K562 (cell line): ENCODE data around the gene ATM. TPM values are rescaled to one million over a fixed set of nuclear protein-coding genes. Genes with fewer than 3 reads are reported as not detected.

Source experiments
- ATAC-seq: fragments of 200-7000 bp; cut with Tn5 transposase; 3 replicates; pipeline ENCODE4 v1.9.1; 2020; ENCODE audit warnings: moderate library complexity
- BruUV-seq: library from RNA; stranded (reverse); fragments of 400-500 nt; replicated peaks from 2 replicates; lab custom pipeline; 2021; lab: Mats Ljungman, UMichigan
- CTCF ChIA-PET: fragments of 300-600 bp; formaldehyde crosslinking; extraction: SDS; loops from one replicate; lab custom pipeline; 2021; ENCODE audit warnings: low intra/inter-chr PET ratio; lab: Yijun Ruan, JAX
- POLR2A ChIA-PET: fragments of 300-600, 350-650 bp; sonication (Branson Sonifier 250); formaldehyde crosslinking; extraction: SDS; loops from one replicate; lab custom pipeline; 2021; ENCODE audit warnings: antibody characterized with exemption, inconsistent platforms; lab: Yijun Ruan, JAX
- DNase-seq, 4 experiments: peaks; one replicate each; pipeline versions ENCODE4 v3.0.0 to v3.0.0-alpha.2; 2011 to 2018; ENCODE audit warnings: low spot score in 3 of 4, mixed read lengths in 3 of 4; ENCODE audit errors: extremely low read depth in 1 of 4
- FAIRE-seq: peaks from 2 replicates; lab custom pipeline; 2011; peaks lifted over from hg19 to GRCh38; lab: Jason Lieb, UNC
- H2AFZ ChIP-seq: 2 replicates; pipeline ENCODE4 v1.6.0; 2011; ENCODE audit warnings: low read depth, low read length, control low read depth, inconsistent platforms
- H3K27ac ChIP-seq: fragments of 200-600 bp; 3 replicates; pipeline ENCODE4 v1.8.0; 2011; ENCODE audit warnings: low read depth, mild to moderate bottlenecking, control low read depth, inconsistent platforms, low read length, moderate library complexity, mixed read lengths; ENCODE audit errors: extremely low read depth
- H3K27me3 ChIP-seq, 2 experiments: fragments of 300-600 bp in 1 of 2; 2 replicates in 1 of 2; 3 replicates in 1 of 2; pipeline versions ENCODE4 v1.6.0 to v1.8.0; 2011; ENCODE audit warnings: inconsistent platforms in 2 of 2, low read length in 2 of 2, mild to moderate bottlenecking in 1 of 2, mixed read lengths in 1 of 2, moderate library complexity in 1 of 2; ENCODE audit not compliant: control insufficient read depth in 2 of 2, insufficient read depth in 2 of 2
- H3K36me3 ChIP-seq: fragments of 300-600 bp; 3 replicates; pipeline ENCODE4 v1.8.0; 2011; ENCODE audit warnings: mild to moderate bottlenecking, low read length, inconsistent platforms; ENCODE audit not compliant: control insufficient read depth, insufficient read depth
- H3K4me1 ChIP-seq, 2 experiments: fragments of 200-600 bp in 1 of 2; replicated peaks in 1 of 2; 2 replicates in 1 of 2; 3 replicates in 1 of 2; pipeline versions ENCODE4 v1.5.1 to v1.8.0; 2011; ENCODE audit warnings: inconsistent platforms in 2 of 2, low read length in 2 of 2, mild to moderate bottlenecking in 1 of 2, mixed read lengths in 1 of 2, moderate library complexity in 1 of 2; ENCODE audit not compliant: control insufficient read depth in 2 of 2, insufficient read depth in 2 of 2
- H3K4me2 ChIP-seq: 2 replicates; pipeline ENCODE4 v1.6.1; 2011; ENCODE audit warnings: low read length, control low read depth, inconsistent platforms, mixed read lengths; ENCODE audit not compliant: insufficient read depth
- H3K4me3 ChIP-seq: fragments of 200-600 bp; sonication (generic), shearing (Covaris generic); 2 replicates; pipeline ENCODE4 v1.5.1; 2016; ENCODE audit warnings: control low read depth, inconsistent platforms
- H3K79me2 ChIP-seq: fragments of 200-600 bp; 3 replicates; pipeline ENCODE4 v1.8.0; 2011; ENCODE audit warnings: low read length, inconsistent platforms; ENCODE audit not compliant: control insufficient read depth, insufficient read depth
- H3K9ac ChIP-seq, 2 experiments: 2 replicates each; pipeline versions ENCODE4 v1.6.0 to v1.6.1; 2011; ENCODE audit warnings: low read depth in 2 of 2, low read length in 2 of 2, control low read depth in 1 of 2, inconsistent platforms in 1 of 2, mild to moderate bottlenecking in 1 of 2, mixed read lengths in 1 of 2; ENCODE audit not compliant: insufficient read depth in 1 of 2
- H3K9me1 ChIP-seq: one replicate; pipeline ENCODE4 v1.6.0; 2011; ENCODE audit warnings: inconsistent platforms, mild to moderate bottlenecking, low read length, moderate library complexity; ENCODE audit not compliant: control insufficient read depth, insufficient read depth
- H3K9me3 ChIP-seq: replicated peaks from 2 replicates; pipeline ENCODE4 v1.5.1; 2011; ENCODE audit warnings: low read depth, low read length, inconsistent platforms; ENCODE audit not compliant: control insufficient read depth, insufficient read depth
- H4K20me1 ChIP-seq: replicated peaks from 2 replicates; pipeline ENCODE4 v1.6.1; 2011; ENCODE audit warnings: low read length, inconsistent platforms, mixed read lengths; ENCODE audit not compliant: control insufficient read depth, insufficient read depth
- CEBPB ChIP-seq: fragments of 450-650 bp; IDR thresholded peaks from 2 replicates; pipeline ENCODE4 v1.6.1; 2016; ENCODE audit warnings: missing genetic modification characterization, missing compliant biosample characterization
- CEBPG ChIP-seq, 3 experiments: fragments of 200-800 bp in 1 of 3; sonication (Bioruptor generic) in 1 of 3; sonication (generic) in 1 of 3; formaldehyde crosslinking in 1 of 3; IDR thresholded peaks in 2 of 3; conservative IDR thresholded peaks in 1 of 3; 2 replicates each; pipeline versions ENCODE4 v1.6.1 to v1.8.0; 2016 to 2022; ENCODE audit warnings: missing compliant biosample characterization in 2 of 3, missing genetic modification characterization in 2 of 3, mild to moderate bottlenecking in 1 of 3, missing genetic modification reagents in 1 of 3
- ELF1 ChIP-seq: fragments of 200-800 bp; sonication (Bioruptor generic); IDR thresholded peaks from 2 replicates; pipeline ENCODE4 v1.6.1; 2016; ENCODE audit warnings: missing genetic modification characterization, missing compliant biosample characterization
- FOSL1 ChIP-seq: fragments of 200-800 bp; sonication (Bioruptor generic); conservative IDR thresholded peaks from 2 replicates; pipeline ENCODE4 v1.6.1; 2016; ENCODE audit warnings: missing genetic modification characterization, missing compliant biosample characterization
- HDGF ChIP-seq: fragments of 450-650 bp; IDR thresholded peaks from 2 replicates; pipeline ENCODE4 v1.6.1; 2016
- KDM1A ChIP-seq, 2 experiments: fragments of 450-650 bp; IDR thresholded peaks; 2 replicates each; pipeline ENCODE4 v1.6.1; 2016; ENCODE audit warnings: mild to moderate bottlenecking in 2 of 2
- OTX1 ChIP-seq: fragments of 450-650 bp; formaldehyde crosslinking; IDR thresholded peaks from 2 replicates; pipeline ENCODE4 v1.4.0; 2022; ENCODE audit warnings: mild to moderate bottlenecking
- POLR2A ChIP-seq: fragments of 450-650 bp; conservative IDR thresholded peaks from 2 replicates; pipeline ENCODE4 v1.6.1; 2016
- TAF7 ChIP-seq: fragments of 450-650 bp; IDR thresholded peaks from 2 replicates; pipeline ENCODE4 v1.6.1; 2016; ENCODE audit warnings: missing genetic modification characterization, missing compliant biosample characterization
- WGBS: fragments of 100-300 bp; shearing (Covaris generic); methylation state at CpG from one replicate; pipeline ENCODE4 v1.1.6; 2016; ENCODE audit warnings: low coverage, mixed read lengths; ENCODE audit not compliant: insufficient coverage; ENCODE audit errors: missing lambda C conversion rate; 5-methylcytosine and 5-hydroxymethylcytosine counted together
- in situ Hi-C: fragments of 300-500 bp; cut with MboI; formaldehyde crosslinking; loops from 4 replicates; pipeline ENCODE4 v1.15.0; 2018; ENCODE audit warnings: inconsistent platforms, mixed read lengths
- intact Hi-C: fragments of 100-400 bp; cut with micrococcal nuclease; formaldehyde crosslinking; loops from 2 replicates; pipeline ENCODE4 v1.14.2; 2022
- polyA plus RNA-seq, 8 experiments: library from polyadenylated mRNA; depleted of rRNA in 4 of 8; stranded (reverse) in 5 of 8; unstranded in 3 of 8; fragments of >200 nt; fragmentation: Nextera tagmentation in 2 of 8; fragmentation: Illumina TruSeq in 1 of 8; extraction: Ambion mirVana in 2 of 8; extraction: Trizol in 1 of 8; gene quantifications; 2 replicates each; pipeline versions ENCODE4 v1.2.1 to v1.2.3, GENCODE V29; 2011 to 2014; ENCODE audit warnings: inconsistent platforms in 1 of 8, missing spikeins in 1 of 8
- total RNA-seq, 7 experiments: library from RNA; depleted of rRNA in 6 of 7; stranded (reverse); fragments of >200 nt in 6 of 7; fragmentation: Illumina TruSeq in 2 of 7; extraction: Trizol in 2 of 7; gene quantifications; 2 replicates each; pipeline versions ENCODE4 v1.2.1 to v1.2.3, GENCODE V29; 2011 to 2021; ENCODE audit warnings: low replicate concordance in 1 of 7

Gene ATM
- total and polyA plus RNA-seq, 9 of the 15 experiments (the other 6 are each of a cell fraction or from before 2014, with no cell fraction given) = 8.3 to 46.8 (median 26.2) TPM

- H3K9me1 ChIP-seq = no peaks in the 10 kb centered on the region
- FAIRE-seq (no peak), DNase-seq (no peak)
- in situ Hi-C loops = no loop called here
- H2AFZ ChIP-seq = no peak overlapping the region
- H3K4me2 ChIP-seq = no peak overlapping the region
- no peak overlapping the region for H3K9ac ChIP-seq
- 88% methylated on average over 2 of the region's 2 CpGs for WGBS
- no peaks in the 10 kb centered on the region for H3K4me1 ChIP-seq
- POLR2A ChIA-PET = no interaction called here
- H3K4me3 ChIP-seq = no peak overlapping the region
- no peaks in the 10 kb centered on the region for H3K27me3 ChIP-seq
- no peaks in the 10 kb centered on the region for H3K9me3 ChIP-seq
- H3K79me2 ChIP-seq = no peaks in the 10 kb centered on the region
- peaks cover 29% of the 10 kb centered on the region for H3K36me3 ChIP-seq
- TF ChIP-seq TAF7 (tag) = no peak
- no peak for TF ChIP-seq CEBPG (CRISPR knock-in tag; IDR thresholded peaks at IDR 0.05)
- TF ChIP-seq CEBPG (tag; conservative IDR thresholded peaks at IDR 0.05 in 1 of 2, IDR thresholded peaks at IDR 0.05 in 1 of 2) = peak in 1 of 2 experiments; percentile 48; a peak in 1 of 4 replicates
- no peak for TF ChIP-seq ELF1 (tag)
- TF ChIP-seq CEBPB (tag) = peak; percentile 46; the same call in 1 of the 2 replicates
- TF ChIP-seq POLR2A = no peak
- TF ChIP-seq, all 486 proteins: peak for 2
- Histone ChIP-seq H3K27ac (no peak overlapping the region), H4K20me1 (no peaks in the 10 kb centered on the region)
- no peak for ATAC-seq
- intact Hi-C loops = no loop called here
- CTCF ChIA-PET = no interaction called here
- BruUV-seq = no TSS peak
Measured at GRCh38 chr11:108246885-108247284, 24.0 kb downstream of the ATM start.

DNA sequence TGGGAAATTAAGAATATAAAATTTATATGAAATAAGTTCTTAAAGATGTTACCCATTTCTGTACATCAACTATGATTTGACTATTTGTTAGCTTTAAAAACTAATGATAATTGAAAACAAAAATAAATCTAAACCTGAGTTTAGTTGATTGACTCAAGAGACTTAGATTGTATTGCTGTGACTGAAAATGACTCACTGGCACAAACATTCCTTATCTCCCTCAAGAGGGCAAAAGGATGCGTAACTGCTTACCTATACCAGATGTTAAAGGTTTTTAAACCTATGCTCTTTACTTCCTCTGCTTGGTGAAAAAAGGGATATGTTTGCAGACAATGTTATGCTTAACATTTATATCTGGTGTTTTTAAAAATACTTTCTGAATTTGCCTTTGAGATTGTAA is 30.3 kb downstream of the ATM start:
- no peak for FAIRE-seq
- H3K4me2 ChIP-seq = no peak overlapping the region
- H3K79me2 ChIP-seq = no peaks in the 10 kb centered on the region
- H2AFZ ChIP-seq = no peak overlapping the region
- no peak for ATAC-seq
- TF ChIP-seq OTX1 (CRISPR knock-in tag) (no peak), HDGF (no peak), FOSL1 (peak; percentile 51; the same call in 1 of the 2 replicates), KDM1A (IDR thresholded peaks at IDR 0.05) (0 out of 4 replicates have a peak, but pooled peaks of 1 of the 2 experiments have one; percentile 23)
- H3K27me3 ChIP-seq = no peaks in the 10 kb centered on the region
- POLR2A ChIA-PET = no interaction called here
- no peaks in the 10 kb centered on the region for H3K9me1 ChIP-seq
- H4K20me1 ChIP-seq = no peaks in the 10 kb centered on the region
- intact Hi-C loops = no loop called here
- H3K4me1 ChIP-seq = no peaks in the 10 kb centered on the region
- CTCF ChIA-PET = interaction anchor here (0.5 kb wide), 1 partner anchor 212 kb away, joined by 3 read pairs; no protein-coding TSS in a partner anchor
- no peak overlapping the region for H3K9ac ChIP-seq
- no peak for DNase-seq
- no peaks in the 10 kb centered on the region for H3K9me3 ChIP-seq
- no peak overlapping the region for H3K4me3 ChIP-seq
- no TSS peak for BruUV-seq
- in situ Hi-C loops = no loop called here
- peaks cover 51% of the 10 kb centered on the region for H3K36me3 ChIP-seq
- WGBS = 86% methylated on average over 1 of the region's 1 CpG
- no peak overlapping the region for H3K27ac ChIP-seq
